CD14-positive monocyte (primary cell): Measurements from ENCODE around the gene OSTF1. TPM values are rescaled to one million over a fixed set of nuclear protein-coding genes. Genes with fewer than 3 reads are reported as not detected.

Experiments used
- DNase-seq, 3 donors: peaks; one replicate each; pipeline ENCODE4 v3.0.0-alpha.2; 2011 to 2022
- H2AFZ ChIP-seq: 2 replicates; pipeline ENCODE4 v1.6.0; 2012; ENCODE audit warnings: mild to moderate bottlenecking, low read depth, low read length, inconsistent platforms; ENCODE audit not compliant: insufficient read depth, poor library complexity, severe bottlenecking
- H3K27ac ChIP-seq, 2 donors: 1 replicate in 1 of 2; 2 replicates in 1 of 2; pipeline ENCODE4 v1.5.1; 2012 to 2013; ENCODE audit warnings: low read length in 2 of 2, control low read depth in 1 of 2, inconsistent platforms in 1 of 2, low read depth in 1 of 2, mild to moderate bottlenecking in 1 of 2
- H3K27me3 ChIP-seq, 2 donors: one replicate each; pipeline versions ENCODE4 v1.6.0 to v1.6.1; 2011 to 2013; ENCODE audit warnings: low read length in 2 of 2; ENCODE audit not compliant: control insufficient read depth in 2 of 2, insufficient read depth in 2 of 2
- H3K36me3 ChIP-seq, 2 donors: replicated peaks in 1 of 2; 1 replicate in 1 of 2; 2 replicates in 1 of 2; pipeline versions ENCODE4 v1.5.1 to v1.6.1; 2012 to 2013; ENCODE audit warnings: low read length in 2 of 2, control low read depth in 1 of 2, inconsistent platforms in 1 of 2, mild to moderate bottlenecking in 1 of 2; ENCODE audit not compliant: insufficient read depth in 2 of 2, control insufficient read depth in 1 of 2
- H3K4me1 ChIP-seq, 2 donors: 1 replicate in 1 of 2; 2 replicates in 1 of 2; pipeline versions ENCODE4 v1.5.1 to v1.6.1; 2012 to 2013; ENCODE audit warnings: low read length in 2 of 2, control low read depth in 1 of 2, inconsistent platforms in 1 of 2, mild to moderate bottlenecking in 1 of 2, moderate library complexity in 1 of 2; ENCODE audit not compliant: insufficient read depth in 2 of 2, control insufficient read depth in 1 of 2
- H3K4me2 ChIP-seq: replicated peaks from 2 replicates; pipeline ENCODE3; 2012; ENCODE audit warnings: low read length, moderate library complexity, mild to moderate bottlenecking; ENCODE audit not compliant: poor library complexity, severe bottlenecking; ENCODE audit errors: extremely low read depth
- H3K4me3 ChIP-seq, 3 experiments: fragments of 200-600 bp in 1 of 3; sonication (generic) in 1 of 3; replicated peaks in 1 of 3; 1 replicate in 2 of 3; 2 replicates in 1 of 3; pipeline ENCODE4 v1.5.1; 2011 to 2013; ENCODE audit warnings: low read length in 3 of 3, mild to moderate bottlenecking in 3 of 3, control low read depth in 2 of 3, low read depth in 2 of 3, inconsistent platforms in 1 of 3, moderate library complexity in 1 of 3
- H3K79me2 ChIP-seq: 2 replicates; pipeline ENCODE4 v1.6.0; 2012; ENCODE audit warnings: mild to moderate bottlenecking, control low read depth, inconsistent platforms, low read length, moderate library complexity; ENCODE audit not compliant: insufficient read depth
- H3K9ac ChIP-seq: 2 replicates; pipeline ENCODE4 v1.6.0; 2017; ENCODE audit warnings: low read length, mild to moderate bottlenecking; ENCODE audit not compliant: insufficient read depth, poor library complexity, severe bottlenecking
- H3K9me3 ChIP-seq, 2 donors: replicated peaks in 1 of 2; 1 replicate in 1 of 2; 2 replicates in 1 of 2; pipeline versions ENCODE4 v1.5.1 to v1.6.1; 2012 to 2013; ENCODE audit warnings: low read length in 2 of 2, control low read depth in 1 of 2; ENCODE audit not compliant: control insufficient read depth in 1 of 2, insufficient read depth in 1 of 2
- H4K20me1 ChIP-seq: 2 replicates; pipeline ENCODE4 v1.6.0; 2012; ENCODE audit warnings: mild to moderate bottlenecking, low read length, control low read depth, moderate library complexity; ENCODE audit not compliant: insufficient read depth
- H3K27ac Mint-ChIP-seq, 7 donors: one replicate each; pipeline ENCODE4 v1.8.0; 2020; ENCODE audit warnings: mild to moderate bottlenecking in 7 of 7, mixed read lengths in 7 of 7, moderate library complexity in 6 of 7, inconsistent platforms in 2 of 7
- H3K27me3 Mint-ChIP-seq, 3 donors: one replicate each; pipeline ENCODE4 v1.8.0; 2021 to 2022; ENCODE audit warnings: low read depth in 3 of 3, mild to moderate bottlenecking in 3 of 3, mixed read lengths in 3 of 3, moderate library complexity in 3 of 3, inconsistent platforms in 1 of 3
- H3K36me3 Mint-ChIP-seq, 2 donors: one replicate each; pipeline ENCODE4 v1.8.0; 2020; ENCODE audit warnings: mixed read lengths in 2 of 2, inconsistent platforms in 1 of 2, mild to moderate bottlenecking in 1 of 2
- H3K4me1 Mint-ChIP-seq: one replicate; pipeline ENCODE4 v1.8.0; 2020; ENCODE audit warnings: mild to moderate bottlenecking, mixed read lengths
- H3K4me3 Mint-ChIP-seq, 2 donors: one replicate each; pipeline ENCODE4 v1.8.0; 2020; ENCODE audit warnings: mild to moderate bottlenecking in 2 of 2, mixed read lengths in 2 of 2, moderate library complexity in 1 of 2
- H3K9me3 Mint-ChIP-seq, 7 donors: one replicate each; pipeline ENCODE4 v1.8.0; 2020 to 2022; ENCODE audit warnings: mixed read lengths in 7 of 7, mild to moderate bottlenecking in 6 of 7, moderate library complexity in 6 of 7, inconsistent platforms in 2 of 7
- CTCF ChIP-seq: fragments of 200-600 bp; IDR thresholded peaks from one replicate; pipeline ENCODE4 v1.8.0; 2022; ENCODE audit warnings: antibody characterized with exemption, mild to moderate bottlenecking
- WGBS: methylation state at CpG from one replicate; pipeline ENCODE4 v1.1.5; 2013; ENCODE audit warnings: missing lambda C conversion rate; ENCODE audit not compliant: insufficient coverage; 5-methylcytosine and 5-hydroxymethylcytosine counted together
- intact Hi-C, 2 donors: fragments of 100-400 bp; cut with micrococcal nuclease; formaldehyde crosslinking; loops; one replicate each; pipeline versions ENCODE4 v1.15.0 to v1.15.1; 2023
- polyA plus RNA-seq, 3 donors: library from polyadenylated mRNA; depleted of rRNA in 1 of 3; unstranded in 2 of 3; stranded (reverse) in 1 of 3; fragments of 300-500 nt in 2 of 3; fragments of >200 nt in 1 of 3; fragmentation: Illumina TruSeq in 2 of 3; gene quantifications; 1 replicate in 2 of 3; 2 replicates in 1 of 3; pipeline ENCODE4 v1.2.3, GENCODE V29; 2012 to 2021

OSTF1 gene
- polyA plus RNA-seq, 3 donors, result 59.8 to 296 (median 240) TPM

GRCh38 chr9:75065510-75065909, 22.8 kb upstream of the OSTF1 start:
- DNase-seq, result no peak
- intact Hi-C loops, result no loop called here

GRCh38 chr9:75067894-75068293, 20.4 kb upstream of the OSTF1 start:
- H3K36me3 ChIP-seq, result no peaks in the 10 kb centered on the region

More at GRCh38 chr9:75065510-75065909, 22.8 kb upstream of the OSTF1 start:
- no peaks in the 10 kb centered on the region for H4K20me1 ChIP-seq
- Mint-ChIP-seq H3K4me1 (no peaks in the 10 kb centered on the region), H3K4me3 (no peak overlapping the region), H3K27ac (no peak overlapping the region), H3K9me3 (no peaks in the 10 kb centered on the region), H3K36me3 (peaks cover 8 to 12% of the 10 kb centered on the region in 2 donors), H3K27me3 (peaks cover 0 to 1% (median 0%) of the 10 kb centered on the region in 3 donors)
- H3K27me3 ChIP-seq, result no peaks in the 10 kb centered on the region
- WGBS, result no CpG with 5 or more reads among the region's 2 CpGs
- H3K4me1 ChIP-seq, result no peaks in the 10 kb centered on the region
- H2AFZ ChIP-seq, result no peak overlapping the region
- H3K9me3 ChIP-seq, result no peaks in the 10 kb centered on the region
- H3K79me2 ChIP-seq, result no peaks in the 10 kb centered on the region
- H3K4me3 ChIP-seq, result no peak overlapping the region
- no peak for TF ChIP-seq CTCF
- peaks cover 0 to 3% of the 10 kb centered on the region in 2 donors for H3K36me3 ChIP-seq
- no peak overlapping the region for H3K9ac ChIP-seq
- no peak overlapping the region for H3K27ac ChIP-seq
- no peak overlapping the region for H3K4me2 ChIP-seq

More at GRCh38 chr9:75067894-75068293, 20.4 kb upstream of the OSTF1 start:
- no peak for TF ChIP-seq CTCF
- H3K4me2 ChIP-seq, result no peak overlapping the region
- H4K20me1 ChIP-seq, result no peaks in the 10 kb centered on the region
- no peak overlapping the region for H3K4me3 ChIP-seq
- Mint-ChIP-seq H3K27me3 (peaks cover 0 to 2% (median 2%) of the 10 kb centered on the region in 3 donors), H3K9me3 (no peaks in the 10 kb centered on the region), H3K4me3 (no peak overlapping the region), H3K27ac (peak overlapping the region in 1 of 7 donors; percentile 5), H3K36me3 (peaks cover 2 to 5% of the 10 kb centered on the region in 2 donors), H3K4me1 (no peaks in the 10 kb centered on the region)
- WGBS, result 85% methylated on average over 4 of the region's 4 CpGs
- no peak for DNase-seq
- no peak overlapping the region for H2AFZ ChIP-seq
- H3K9ac ChIP-seq, result no peak overlapping the region
- H3K4me1 ChIP-seq, result no peaks in the 10 kb centered on the region
- intact Hi-C loops, result no loop called here
- H3K9me3 ChIP-seq, result no peaks in the 10 kb centered on the region
- H3K27me3 ChIP-seq, result no peaks in the 10 kb centered on the region
- H3K79me2 ChIP-seq, result no peaks in the 10 kb centered on the region
- H3K27ac ChIP-seq, result no peak overlapping the region
